T-cell (primary cell): ENCODE results near the gene MSL3B.

Experiments
- ATAC-seq, 4 experiments: fragments of 200-7000 bp in 3 of 4; fragments of 150-1000 bp in 1 of 4; cut with Tn5 transposase; replicated peaks in 1 of 4; 1 replicate in 3 of 4; 2 replicates in 1 of 4; pipeline ENCODE4 v1.10.0; 2021; ENCODE audit warnings: moderate library complexity in 3 of 4, mild to moderate bottlenecking in 2 of 4, moderate number of reproducible peaks in 1 of 4
- CTCF ChIA-PET, 2 donors: fragments of 300-600 bp; sonication (Branson Sonifier 250); formaldehyde crosslinking; loops; one replicate each; lab custom pipeline; 2022; ENCODE audit warnings: antibody characterized with exemption in 2 of 2; lab: Charles Lee
- POLR2A ChIA-PET, 2 donors: fragments of 300-600 bp; sonication (Branson Sonifier 250); formaldehyde crosslinking; loops; one replicate each; lab custom pipeline; 2022; ENCODE audit warnings: antibody characterized with exemption in 2 of 2; lab: Charles Lee
- DNase-seq, 35 experiments: peaks; one replicate each; pipeline versions ENCODE4 v3.0.0 to v3.0.0-alpha.2; 2013 to 2023
- H3K27ac ChIP-seq: one replicate; pipeline ENCODE4 v1.5.1; 2013; ENCODE audit warnings: low read length
- H3K27me3 ChIP-seq, 2 experiments: replicated peaks in 1 of 2; 1 replicate in 1 of 2; 2 replicates in 1 of 2; pipeline versions ENCODE4 v1.6.1 to v1.7.0; 2013; ENCODE audit warnings: low read length in 1 of 2, mixed read lengths in 1 of 2; ENCODE audit not compliant: control insufficient read depth in 2 of 2, insufficient read depth in 2 of 2; ENCODE audit errors: extremely low read depth in 1 of 2
- H3K36me3 ChIP-seq, 2 donors: 1 replicate in 1 of 2; 2 replicates in 1 of 2; pipeline versions ENCODE4 v1.6.1 to v1.7.0; 2013; ENCODE audit warnings: low read length in 1 of 2; ENCODE audit not compliant: control insufficient read depth in 2 of 2, insufficient read depth in 1 of 2; ENCODE audit errors: extremely low read depth in 1 of 2
- H3K4me1 ChIP-seq, 2 experiments: 1 replicate in 1 of 2; 2 replicates in 1 of 2; pipeline versions ENCODE4 v1.6.1 to v1.7.0; 2013; ENCODE audit warnings: low read length in 2 of 2, mixed read lengths in 1 of 2; ENCODE audit not compliant: insufficient read depth in 2 of 2, control insufficient read depth in 1 of 2; ENCODE audit errors: extremely low read depth in 1 of 2
- H3K4me3 ChIP-seq, 2 donors: 1 replicate in 1 of 2; 2 replicates in 1 of 2; pipeline versions ENCODE4 v1.5.1 to v1.7.0; 2013; ENCODE audit warnings: mild to moderate bottlenecking in 2 of 2, low read length in 1 of 2, moderate library complexity in 1 of 2; ENCODE audit not compliant: control insufficient read depth in 1 of 2; ENCODE audit errors: extremely low read depth in 1 of 2
- H3K9me3 ChIP-seq: 2 replicates; pipeline ENCODE4 v1.7.0; 2013
- H3K27ac Mint-ChIP-seq, 2 donors: one replicate each; pipeline ENCODE4 v1.8.0; 2020 to 2021; ENCODE audit warnings: mild to moderate bottlenecking in 2 of 2, mixed read lengths in 2 of 2
- H3K27me3 Mint-ChIP-seq, 2 donors: one replicate each; pipeline ENCODE4 v1.8.0; 2021 to 2022; ENCODE audit warnings: mixed read lengths in 2 of 2
- H3K36me3 Mint-ChIP-seq: one replicate; pipeline ENCODE4 v1.8.0; 2021; ENCODE audit warnings: mixed read lengths
- H3K4me1 Mint-ChIP-seq, 3 donors: one replicate each; pipeline ENCODE4 v1.8.0; 2020 to 2022; ENCODE audit warnings: mixed read lengths in 3 of 3, mild to moderate bottlenecking in 1 of 3
- H3K4me3 Mint-ChIP-seq, 3 donors: one replicate each; pipeline ENCODE4 v1.8.0; 2020 to 2022; ENCODE audit warnings: mild to moderate bottlenecking in 3 of 3, mixed read lengths in 3 of 3, moderate library complexity in 3 of 3
- H3K9me3 Mint-ChIP-seq, 3 donors: one replicate each; pipeline ENCODE4 v1.8.0; 2020 to 2022; ENCODE audit warnings: mixed read lengths in 3 of 3
- WGBS: methylation state at CpG from one replicate; pipeline ENCODE4 v1.1.5; 2013; ENCODE audit warnings: missing lambda C conversion rate; ENCODE audit not compliant: insufficient coverage; 5-methylcytosine and 5-hydroxymethylcytosine counted together

The MSL3B gene

GRCh38 chr2:233844836-233845235 is 23.4 kb downstream of the MSL3B start:
- Histone ChIP-seq H3K27ac (no peak overlapping the region), H3K36me3 (peaks cover 0 to 2% of the 10 kb centered on the region in 2 donors), H3K4me3 (no peak overlapping the region), H3K4me1 (no peaks in the 10 kb centered on the region), H3K27me3 (no peaks in the 10 kb centered on the region), H3K9me3 (no peaks in the 10 kb centered on the region)
- CTCF ChIA-PET, result no interaction called here
- Mint-ChIP-seq H3K27ac (no peak overlapping the region), H3K36me3 (no peaks in the 10 kb centered on the region), H3K4me3 (no peak overlapping the region), H3K9me3 (no peaks in the 10 kb centered on the region), H3K4me1 (no peaks in the 10 kb centered on the region), H3K27me3 (no peaks in the 10 kb centered on the region)
- ATAC-seq (no peak), DNase-seq (no peak)
- 93% methylated on average over 3 of the region's 3 CpGs for WGBS
- POLR2A ChIA-PET, result no interaction called here

DNA sequence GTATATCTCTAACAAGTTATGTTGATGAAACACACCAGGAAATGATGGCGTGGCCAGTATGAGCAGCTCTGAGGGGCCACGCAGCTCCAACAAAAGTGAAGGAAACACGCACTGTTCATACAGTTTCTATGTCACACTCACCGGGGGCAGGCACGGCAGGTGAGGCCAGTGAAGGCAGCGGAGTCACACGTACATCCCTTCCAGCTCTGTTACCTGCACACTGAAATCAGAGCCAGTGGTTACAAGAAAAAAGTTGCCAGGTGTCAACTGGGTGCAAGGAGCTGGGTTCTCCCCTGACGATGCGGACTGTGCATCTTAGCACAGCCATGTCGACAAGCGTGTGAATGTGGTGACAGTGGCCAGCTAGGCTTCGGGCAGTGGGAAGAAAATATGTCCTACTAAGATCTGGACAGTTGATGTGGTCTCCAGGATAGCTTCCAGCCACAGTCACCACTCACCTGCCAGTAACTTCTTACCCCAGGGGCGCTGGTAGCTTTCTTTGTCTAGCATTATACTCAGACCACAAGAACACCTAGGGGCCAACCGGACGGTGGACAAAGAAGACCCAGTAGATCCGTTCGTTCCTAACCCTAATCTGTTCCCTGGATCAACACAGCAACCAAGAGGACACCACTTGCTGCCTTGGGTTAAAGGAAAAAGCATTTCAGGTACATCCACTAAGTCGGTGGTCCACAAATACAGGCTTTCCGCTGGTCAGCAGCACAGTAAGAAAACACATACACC is 23.9 kb downstream of the MSL3B start:
- no peaks in the 10 kb centered on the region for H3K36me3 Mint-ChIP-seq
- no peak overlapping the region for H3K27ac ChIP-seq
- ATAC-seq (no peak), DNase-seq (no peak)
- no peak overlapping the region for H3K4me3 ChIP-seq
- POLR2A ChIA-PET, result no interaction called here
- H3K9me3 ChIP-seq, result no peaks in the 10 kb centered on the region
- H3K27ac Mint-ChIP-seq, result no peak overlapping the region
- no peak overlapping the region for H3K4me3 Mint-ChIP-seq
- no peaks in the 10 kb centered on the region for H3K4me1 ChIP-seq
- no peaks in the 10 kb centered on the region for H3K9me3 Mint-ChIP-seq
- CTCF ChIA-PET, result interaction anchor here in 1 of 2 donors (0.7 kb wide), 1 partner anchor 10 kb away, joined by 3 read pairs; the partner anchor contains the start of gene HJURP
- no peaks in the 10 kb centered on the region for H3K27me3 Mint-ChIP-seq
- WGBS, result 97% methylated on average over 7 of the region's 19 CpGs
- peaks cover 0 to 2% of the 10 kb centered on the region in 2 donors for H3K36me3 ChIP-seq
- H3K27me3 ChIP-seq, result no peaks in the 10 kb centered on the region
- no peaks in the 10 kb centered on the region for H3K4me1 Mint-ChIP-seq

- DNase-seq (no peak), ATAC-seq (no peak)
- Histone ChIP-seq H3K27me3 (no peaks in the 10 kb centered on the region), H3K36me3 (peaks cover 0 to 2% of the 10 kb centered on the region in 2 donors), H3K4me1 (peaks cover 0 to 9% of the 10 kb centered on the region in 2 experiments), H3K27ac (no peak overlapping the region), H3K4me3 (no peak overlapping the region), H3K9me3 (no peaks in the 10 kb centered on the region)
- Mint-ChIP-seq H3K4me3 (no peak overlapping the region), H3K36me3 (no peaks in the 10 kb centered on the region), H3K27ac (no peak overlapping the region), H3K9me3 (no peaks in the 10 kb centered on the region), H3K27me3 (no peaks in the 10 kb centered on the region), H3K4me1 (peaks cover 0 to 1% (median 0%) of the 10 kb centered on the region in 3 donors)
- ChIA-PET POLR2A (no interaction called here), CTCF (no interaction called here)
- 100% methylated on average over 6 of the region's 11 CpGs for WGBS
Observed at GRCh38 chr2:233841183-233841582, 27.0 kb downstream of the MSL3B start.

DNA sequence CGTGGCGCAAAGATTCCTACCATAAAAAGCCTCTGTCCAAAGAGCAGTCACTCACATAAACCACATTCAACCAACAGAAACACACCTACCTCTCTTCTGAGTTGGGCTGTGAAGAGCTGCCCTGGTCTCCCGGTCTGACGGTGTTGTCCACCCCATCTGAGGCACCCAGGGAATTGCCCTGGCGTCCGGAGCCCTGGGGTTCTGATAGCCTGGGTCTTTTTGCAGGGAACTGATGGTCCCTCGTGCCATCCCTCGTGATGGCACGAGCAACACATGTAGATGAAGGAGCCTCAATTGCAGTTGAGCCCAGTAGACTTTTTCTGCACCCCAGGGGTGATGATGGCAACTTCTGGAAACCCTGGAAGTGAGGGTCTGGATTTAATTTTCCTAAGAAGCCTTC is 27.7 kb downstream of the MSL3B start:
- H3K9me3 Mint-ChIP-seq, result no peaks in the 10 kb centered on the region
- no peak overlapping the region for H3K4me3 ChIP-seq
- H3K4me3 Mint-ChIP-seq, result no peak overlapping the region
- POLR2A ChIA-PET, result no interaction called here
- CTCF ChIA-PET, result no interaction called here
- no peaks in the 10 kb centered on the region for H3K27me3 Mint-ChIP-seq
- no peaks in the 10 kb centered on the region for H3K9me3 ChIP-seq
- WGBS, result 93% methylated on average over 9 of the region's 9 CpGs
- H3K4me1 ChIP-seq, result peaks cover 0 to 9% of the 10 kb centered on the region in 2 experiments
- peaks cover 0 to 2% of the 10 kb centered on the region in 2 donors for H3K36me3 ChIP-seq
- H3K27ac Mint-ChIP-seq, result no peak overlapping the region
- no peaks in the 10 kb centered on the region for H3K36me3 Mint-ChIP-seq
- no peaks in the 10 kb centered on the region for H3K27me3 ChIP-seq
- peaks cover 0 to 1% (median 0%) of the 10 kb centered on the region in 3 donors for H3K4me1 Mint-ChIP-seq
- no peak overlapping the region for H3K27ac ChIP-seq
- DNase-seq (no peak), ATAC-seq (no peak)

DNA sequence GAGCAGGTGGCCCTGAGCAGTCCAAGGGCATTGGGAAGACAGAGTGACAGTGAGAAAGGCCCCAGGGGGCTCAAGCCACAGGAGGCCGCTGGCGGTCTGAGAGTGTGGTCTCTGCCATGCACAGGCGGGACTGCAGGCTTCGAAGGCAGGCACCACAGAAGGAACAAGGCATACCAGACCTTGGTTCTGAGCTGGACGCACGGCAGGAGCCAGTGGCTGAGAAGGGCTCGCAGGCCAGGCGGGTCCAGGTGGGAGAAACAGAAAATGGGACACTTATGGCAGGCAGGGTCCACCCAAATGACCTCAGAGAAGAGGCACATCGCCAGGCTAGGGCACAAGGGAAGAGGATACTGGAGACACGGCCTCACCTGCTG is 28.8 kb downstream of the MSL3B start:
- ChIA-PET POLR2A (no interaction called here), CTCF (interaction anchor here in 1 of 2 donors (0.7 kb wide), 1 partner anchor 21 kb away, joined by 3 read pairs; no protein-coding TSS in a partner anchor)
- H3K27me3 ChIP-seq, result no peaks in the 10 kb centered on the region
- H3K27ac Mint-ChIP-seq, result no peak overlapping the region
- H3K36me3 ChIP-seq, result peaks cover 0 to 2% of the 10 kb centered on the region in 2 donors
- H3K27me3 Mint-ChIP-seq, result no peaks in the 10 kb centered on the region
- no peak overlapping the region for H3K4me3 Mint-ChIP-seq
- no peak for ATAC-seq
- no peaks in the 10 kb centered on the region for H3K36me3 Mint-ChIP-seq
- peaks cover 0 to 1% (median 0%) of the 10 kb centered on the region in 3 donors for H3K4me1 Mint-ChIP-seq
- H3K9me3 Mint-ChIP-seq, result no peaks in the 10 kb centered on the region
- H3K4me1 ChIP-seq, result peaks cover 0 to 9% of the 10 kb centered on the region in 2 experiments
- H3K4me3 ChIP-seq, result no peak overlapping the region
- no peaks in the 10 kb centered on the region for H3K9me3 ChIP-seq
- H3K27ac ChIP-seq, result no peak overlapping the region
- over 99% methylated on average over 8 of the region's 10 CpGs for WGBS
- no peak for DNase-seq

- no peaks in the 10 kb centered on the region for H3K36me3 Mint-ChIP-seq
- ChIA-PET CTCF (interaction anchor here in 1 of 2 donors (0.6 kb wide), 1 partner anchor 370 kb away, joined by 7 read pairs; no protein-coding TSS in a partner anchor), POLR2A (no interaction called here)
- H3K36me3 ChIP-seq, result no peaks in the 10 kb centered on the region
- H3K9me3 ChIP-seq, result no peaks in the 10 kb centered on the region
- no peaks in the 10 kb centered on the region for H3K27me3 Mint-ChIP-seq
- peaks cover 0 to 9% of the 10 kb centered on the region in 2 experiments for H3K4me1 ChIP-seq
- no peak for DNase-seq
- H3K4me1 Mint-ChIP-seq, result peaks cover 0 to 1% (median 0%) of the 10 kb centered on the region in 3 donors
- 94% methylated on average over 11 of the region's 12 CpGs for WGBS
- no peaks in the 10 kb centered on the region for H3K9me3 Mint-ChIP-seq
- no peak overlapping the region for H3K4me3 Mint-ChIP-seq
- H3K27ac ChIP-seq, result no peak overlapping the region
- no peak for ATAC-seq
- no peak overlapping the region for H3K27ac Mint-ChIP-seq
- no peaks in the 10 kb centered on the region for H3K27me3 ChIP-seq
- H3K4me3 ChIP-seq, result no peak overlapping the region
Observed at GRCh38 chr2:233838726-233839446, 29.3 kb downstream of the MSL3B start.
